NCI-H524 treated with DMSO at 0.1 percent for 48 hours (cell line): ENCODE measurements around the gene MAD1L1.
"Not testable (repeated sequence)": the region's sequence is repeated elsewhere in the genome, so short reads cannot be mapped to it uniquely, and the experiment has no call there.

Source experiments
- DNase-seq: peaks from one replicate; lab custom pipeline; 2025; lab: John Stamatoyannopoulos, UW

MAD1L1 gene

GRCh38 chr7:2044883-2045471 lies 187.8 kb downstream of the MAD1L1 start:
- no peak for DNase-seq

GRCh38 chr7:2044311-2044882 lies 188.3 kb downstream of the MAD1L1 start:
- no peak for DNase-seq

GRCh38 chr7:2043316-2044039 lies 189.3 kb downstream of the MAD1L1 start:
- DNase-seq: peak; percentile 85

- DNase-seq: no peak
Observed at GRCh38 chr7:2042650-2043049, 190.1 kb downstream of the MAD1L1 start.

GRCh38 chr7:2041496-2042367 lies 191.0 kb downstream of the MAD1L1 start:
- DNase-seq: no peak

GRCh38 chr7:2040893-2041270 lies 191.9 kb downstream of the MAD1L1 start:
- no peak for DNase-seq

GRCh38 chr7:2040201-2040892 lies 192.4 kb downstream of the MAD1L1 start:
- no peak for DNase-seq

- no peak for DNase-seq
Observed at GRCh38 chr7:2038931-2039728, 193.6 kb downstream of the MAD1L1 start.

GRCh38 chr7:2037808-2038522 lies 194.8 kb downstream of the MAD1L1 start:
- no peak for DNase-seq

- DNase-seq: no peak
Observed at GRCh38 chr7:2037301-2037807, 195.4 kb downstream of the MAD1L1 start.

- no peak for DNase-seq
Observed at GRCh38 chr7:2036786-2037185, 196.0 kb downstream of the MAD1L1 start.

GRCh38 chr7:2036201-2036600 lies 196.5 kb downstream of the MAD1L1 start:
- not testable (repeated sequence) for DNase-seq

- no peak for DNase-seq
Observed at GRCh38 chr7:2034291-2035201, 198.2 kb downstream of the MAD1L1 start.

- no peak for DNase-seq
Observed at GRCh38 chr7:2033586-2034135, 199.1 kb downstream of the MAD1L1 start.

- no peak for DNase-seq
Observed at GRCh38 chr7:2032876-2033407, 199.8 kb downstream of the MAD1L1 start.

GRCh38 chr7:2032030-2032875 lies 200.5 kb downstream of the MAD1L1 start:
- no peak for DNase-seq

- DNase-seq: no peak
Observed at GRCh38 chr7:2031451-2031845, 201.3 kb downstream of the MAD1L1 start.
